Left renal pelvis (tissue), 4 donors: ENCODE results near the gene TCL1B. TPM values are rescaled to one million over a fixed set of nuclear protein-coding genes. Genes with fewer than 3 reads are reported as not detected.

Source experiments
- polyA plus RNA-seq, 4 donors: library from polyadenylated mRNA; unstranded; fragments of 120-200 nt; gene quantifications; one replicate each; pipeline ENCODE4 v1.2.1, GENCODE V29; 2013; ENCODE audit not compliant: insufficient read length in 4 of 4

Gene TCL1B
- polyA plus RNA-seq, 4 donors, result 0.20 to 1.0 (median 0.38) TPM; not detected in 1

Other genes starting within 250 kb of the TCL1B start
- 1 to 10 TPM; 1.9 to 6.1 (median 2.2) TPM for gene SYNE3, start 169.8 kb upstream of the TCL1B start, polyA plus RNA-seq
- gene GLRX5, start 151.4 kb upstream of the TCL1B start, polyA plus RNA-seq, result 10 to 100 TPM; 70.2 to 95.1 (median 76.7) TPM
- gene TCL1A, start 27.7 kb downstream of the TCL1B start, polyA plus RNA-seq, result 1 to 10 TPM in 3 of 4 donors, under 1 TPM in 1; 0.72 to 2.5 (median 1.1) TPM
- 1 to 10 TPM in 1 of 4 donors, under 1 TPM in 3; 0.40 to 4.0 (median 0.48) TPM for gene TUNAR, start 190.4 kb downstream of the TCL1B start, polyA plus RNA-seq